ENCODE measurements around the gene CIB4. TPM values are rescaled to one million over a fixed set of nuclear protein-coding genes. Genes with fewer than 3 reads are reported as not detected.

Gene CIB4
- total and polyA plus RNA-seq, 2 experiments from 2014 or later: not detected

DNA sequence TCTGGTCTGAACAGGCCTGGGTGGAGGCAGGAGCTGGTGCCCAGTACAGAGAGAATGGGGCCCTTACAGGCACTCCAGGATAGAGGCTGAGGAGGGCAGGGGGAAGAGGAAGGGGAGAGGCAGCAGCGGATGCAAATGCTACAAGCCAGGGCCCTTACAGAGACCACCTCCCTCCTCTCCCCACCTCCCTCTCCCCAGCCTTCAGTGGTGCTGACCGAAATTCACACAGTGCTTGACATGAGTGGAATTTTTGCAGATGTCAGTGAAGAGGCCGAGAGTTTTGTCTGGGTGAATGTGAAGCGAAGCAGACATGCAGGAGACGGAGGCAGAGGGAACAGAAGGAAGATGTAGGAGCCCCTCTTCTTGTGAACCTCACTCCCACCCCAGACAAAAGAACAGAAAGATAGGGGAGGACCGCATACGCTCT lies 31.9 kb downstream of the CIB4 start:
- no peaks in the 10 kb centered on the region for H3K4me1 ChIP-seq (ENCODE audit: insufficient read depth)
- in situ Hi-C loops (cut with MboI): no loop called here
- H3K9me2 ChIP-seq (ENCODE audit: insufficient read depth): no peaks in the 10 kb centered on the region
- H2AFZ ChIP-seq: no peak overlapping the region
- H3K9ac ChIP-seq: no peak overlapping the region
- no peaks in the 10 kb centered on the region for H3K79me2 ChIP-seq (ENCODE audit: insufficient read depth)
- no peak overlapping the region for H3K27ac ChIP-seq
- no peak for TF ChIP-seq EZH2 (IDR thresholded peaks at IDR 0.05; ENCODE audit: insufficient read depth, poor library complexity, severe bottlenecking)
- WGBS, 2 experiments (ENCODE audit: low coverage in 1 of 2, low lambda C conversion rate in 2 of 2, missing lambda C conversion rate in 2 of 2): 69 to 77% methylated on average over 6 to 7 of the region's 7 CpGs
- H3K36me3 ChIP-seq (ENCODE audit: low read depth): no peaks in the 10 kb centered on the region
- H4K20me1 ChIP-seq (ENCODE audit: insufficient read depth): no peaks in the 10 kb centered on the region
- no peak overlapping the region for H3K4me2 ChIP-seq (ENCODE audit: unreplicated experiment)
- no peaks in the 10 kb centered on the region for H3F3A ChIP-seq (ENCODE audit: insufficient read depth)
- H3K9me3 ChIP-seq (ENCODE audit: low read depth): no peaks in the 10 kb centered on the region
- peaks cover 48% of the 10 kb centered on the region for H3K27me3 ChIP-seq (replicated peaks; ENCODE audit: insufficient read depth)
- no peak for DNase-seq
- H3K4me3 ChIP-seq: no peak overlapping the region

DNA sequence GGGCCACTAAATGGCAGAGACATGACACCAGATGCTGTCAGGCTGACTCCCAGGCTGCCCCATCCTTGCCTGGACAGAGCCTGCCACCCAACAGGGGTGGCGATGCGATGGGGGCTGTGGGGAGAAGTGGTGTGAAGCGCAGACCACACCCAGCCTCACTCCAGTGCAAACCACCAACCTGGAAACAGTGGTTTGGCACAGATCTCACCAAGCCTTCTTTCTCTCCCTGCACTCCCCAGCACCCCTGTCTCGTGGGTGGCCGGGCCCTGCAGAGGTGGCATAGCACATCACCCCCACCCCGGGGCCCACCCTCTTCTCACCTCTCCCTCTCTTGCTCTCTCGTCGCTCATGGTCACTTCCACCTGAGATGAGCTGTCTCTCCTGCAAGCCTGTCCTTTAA lies 32.6 kb downstream of the CIB4 start:
- H3K9me2 ChIP-seq (ENCODE audit: insufficient read depth): no peaks in the 10 kb centered on the region
- TF ChIP-seq EZH2 (IDR thresholded peaks at IDR 0.05; ENCODE audit: insufficient read depth, poor library complexity, severe bottlenecking): no peak
- no peak for DNase-seq
- H3K4me3 ChIP-seq: no peak overlapping the region
- no peaks in the 10 kb centered on the region for H3F3A ChIP-seq (ENCODE audit: insufficient read depth)
- H3K27me3 ChIP-seq (replicated peaks; ENCODE audit: insufficient read depth): peaks cover 55% of the 10 kb centered on the region
- no peaks in the 10 kb centered on the region for H4K20me1 ChIP-seq (ENCODE audit: insufficient read depth)
- no peaks in the 10 kb centered on the region for H3K9me3 ChIP-seq (ENCODE audit: low read depth)
- no peak overlapping the region for H3K4me2 ChIP-seq (ENCODE audit: unreplicated experiment)
- H3K9ac ChIP-seq: no peak overlapping the region
- H3K27ac ChIP-seq: no peak overlapping the region
- WGBS, 2 experiments (ENCODE audit: low coverage in 1 of 2, low lambda C conversion rate in 2 of 2, missing lambda C conversion rate in 2 of 2): 76 to 92% methylated on average over 6 to 8 of the region's 8 CpGs
- in situ Hi-C loops (cut with MboI): no loop called here
- H3K36me3 ChIP-seq (ENCODE audit: low read depth): no peaks in the 10 kb centered on the region
- H3K79me2 ChIP-seq (ENCODE audit: insufficient read depth): no peaks in the 10 kb centered on the region
- H2AFZ ChIP-seq: no peak overlapping the region
- no peaks in the 10 kb centered on the region for H3K4me1 ChIP-seq (ENCODE audit: insufficient read depth)

DNA sequence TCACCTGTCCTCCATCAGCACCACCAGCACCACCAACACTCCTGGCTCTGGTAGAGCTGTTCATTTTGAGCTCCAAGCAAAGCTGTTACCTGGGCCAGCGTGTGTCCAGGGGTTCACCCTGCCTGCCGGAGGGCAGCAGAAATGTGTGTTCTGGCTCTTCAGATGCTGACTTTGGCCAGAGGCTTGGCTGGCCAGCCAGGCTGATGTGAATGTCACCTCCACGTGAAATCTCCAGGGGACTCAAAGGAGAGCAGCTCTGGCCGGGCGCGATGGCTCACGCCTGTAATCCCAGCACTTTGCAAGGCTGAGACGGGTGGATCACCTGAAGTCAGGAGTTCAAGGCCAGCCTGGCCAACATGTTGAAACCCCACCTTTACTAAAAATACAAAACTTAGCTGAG lies 33.5 kb downstream of the CIB4 start:
- H3K4me2 ChIP-seq (ENCODE audit: unreplicated experiment): no peak overlapping the region
- WGBS, 2 experiments (ENCODE audit: low coverage in 1 of 2, low lambda C conversion rate in 2 of 2, missing lambda C conversion rate in 2 of 2): 86 to 89% methylated on average over 8 of the region's 8 CpGs
- H3K9me2 ChIP-seq (ENCODE audit: insufficient read depth): no peaks in the 10 kb centered on the region
- no peaks in the 10 kb centered on the region for H3K9me3 ChIP-seq (ENCODE audit: low read depth)
- no peak overlapping the region for H3K4me3 ChIP-seq
- peaks cover 53% of the 10 kb centered on the region for H3K27me3 ChIP-seq (replicated peaks; ENCODE audit: insufficient read depth)
- no peak overlapping the region for H3K27ac ChIP-seq
- in situ Hi-C loops (cut with MboI): no loop called here
- DNase-seq: no peak
- H3K9ac ChIP-seq: no peak overlapping the region
- no peaks in the 10 kb centered on the region for H3K4me1 ChIP-seq (ENCODE audit: insufficient read depth)
- no peaks in the 10 kb centered on the region for H3F3A ChIP-seq (ENCODE audit: insufficient read depth)
- no peaks in the 10 kb centered on the region for H4K20me1 ChIP-seq (ENCODE audit: insufficient read depth)
- TF ChIP-seq EZH2phosphoT487 (IDR thresholded peaks at IDR 0.05; ENCODE audit: insufficient read depth, low read depth): no peak
- no peak for TF ChIP-seq EZH2 (IDR thresholded peaks at IDR 0.05; ENCODE audit: insufficient read depth, poor library complexity, severe bottlenecking)
- no peaks in the 10 kb centered on the region for H3K79me2 ChIP-seq (ENCODE audit: insufficient read depth)
- H3K36me3 ChIP-seq (ENCODE audit: low read depth): no peaks in the 10 kb centered on the region
- no peak overlapping the region for H2AFZ ChIP-seq

DNA sequence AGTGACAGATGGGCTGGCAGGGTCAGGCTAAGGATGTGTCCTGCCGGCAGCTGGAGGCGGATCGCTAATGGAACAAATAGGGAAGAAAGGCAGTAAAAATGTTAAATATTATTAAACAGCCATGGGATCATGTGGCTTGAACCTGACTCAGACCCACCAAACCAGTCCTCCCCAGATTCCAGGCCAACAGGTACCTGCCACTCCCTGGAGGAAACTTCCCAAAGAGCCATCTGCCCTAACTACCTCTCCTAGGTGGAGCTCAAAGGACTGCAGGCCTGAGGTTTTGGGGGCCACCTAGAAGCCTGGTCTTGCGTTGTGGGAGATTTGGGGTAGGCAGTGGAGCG lies 34.3 kb downstream of the CIB4 start:
- Histone ChIP-seq H3K9me3 (ENCODE audit: low read depth) (no peaks in the 10 kb centered on the region), H3K27ac (no peak overlapping the region), H3K79me2 (ENCODE audit: insufficient read depth) (no peaks in the 10 kb centered on the region), H3K4me3 (no peak overlapping the region), H3K9me2 (ENCODE audit: insufficient read depth) (no peaks in the 10 kb centered on the region), H3K9ac (no peak overlapping the region), H2AFZ (no peak overlapping the region), H3K36me3 (ENCODE audit: low read depth) (no peaks in the 10 kb centered on the region), H4K20me1 (ENCODE audit: insufficient read depth) (no peaks in the 10 kb centered on the region), H3K4me2 (ENCODE audit: unreplicated experiment) (no peak overlapping the region), H3K27me3 (replicated peaks; ENCODE audit: insufficient read depth) (peaks cover 51% of the 10 kb centered on the region), H3K4me1 (ENCODE audit: insufficient read depth) (no peaks in the 10 kb centered on the region), H3F3A (ENCODE audit: insufficient read depth) (no peaks in the 10 kb centered on the region)
- TF ChIP-seq EZH2phosphoT487 (IDR thresholded peaks at IDR 0.05; ENCODE audit: insufficient read depth, low read depth) (no peak), EZH2 (IDR thresholded peaks at IDR 0.05; ENCODE audit: insufficient read depth, poor library complexity, severe bottlenecking) (no peak)
- in situ Hi-C loops (cut with MboI): no loop called here
- WGBS, 2 experiments (ENCODE audit: low coverage in 1 of 2, low lambda C conversion rate in 2 of 2, missing lambda C conversion rate in 2 of 2): 74 to 83% methylated on average over 5 of the region's 5 CpGs
- DNase-seq: no peak

Data from GM23248 (cell line).